Endodermal cell (in vitro differentiated cells): Measurements from ENCODE around the gene CAMKMT. TPM values are rescaled to one million over a fixed set of nuclear protein-coding genes. Genes with fewer than 3 reads are reported as not detected.

Experiments
- DNase-seq: peaks from one replicate; pipeline ENCODE4 v3.0.0-alpha.2; 2017
- H3K27ac ChIP-seq: 2 replicates; pipeline ENCODE4 v1.5.1; 2013; ENCODE audit warnings: mild to moderate bottlenecking, low read depth, low read length, moderate library complexity
- H3K27me3 ChIP-seq: 2 replicates; pipeline ENCODE4 v1.6.1; 2013; ENCODE audit warnings: mild to moderate bottlenecking, low read length, moderate library complexity; ENCODE audit not compliant: insufficient read depth, control insufficient read depth, poor library complexity, severe bottlenecking
- H3K36me3 ChIP-seq: 2 replicates; pipeline ENCODE4 v1.7.0; 2013; ENCODE audit warnings: mild to moderate bottlenecking, low read length, moderate library complexity; ENCODE audit not compliant: control insufficient read depth, insufficient read depth
- H3K4me1 ChIP-seq: one replicate; pipeline ENCODE4 v1.7.0; 2013; ENCODE audit warnings: low read length; ENCODE audit not compliant: control insufficient read depth, insufficient read depth
- H3K4me3 ChIP-seq: 2 replicates; pipeline ENCODE4 v1.5.1; 2013; ENCODE audit warnings: mild to moderate bottlenecking, low read length, moderate library complexity
- H3K9ac ChIP-seq: 2 replicates; pipeline ENCODE4 v1.6.1; 2013; ENCODE audit warnings: mild to moderate bottlenecking, low read length, moderate library complexity; ENCODE audit not compliant: poor library complexity, severe bottlenecking; ENCODE audit errors: extremely low read depth
- H3K9me3 ChIP-seq: 2 replicates; pipeline ENCODE4 v1.6.1; 2013; ENCODE audit warnings: mild to moderate bottlenecking, low read length, moderate library complexity; ENCODE audit not compliant: control insufficient read depth
- H3K27ac Mint-ChIP-seq: 2 replicates; pipeline ENCODE4 v1.8.0; 2020; ENCODE audit warnings: mixed read lengths
- H3K27me3 Mint-ChIP-seq: 2 replicates; pipeline ENCODE4 v1.8.0; 2021; ENCODE audit warnings: mild to moderate bottlenecking, mixed read lengths; ENCODE audit not compliant: insufficient read depth
- H3K36me3 Mint-ChIP-seq: 2 replicates; pipeline ENCODE4 v1.8.0; 2020; ENCODE audit warnings: low read depth, mixed read lengths
- H3K4me1 Mint-ChIP-seq: 2 replicates; pipeline ENCODE4 v1.8.0; 2020; ENCODE audit warnings: mixed read lengths
- H3K4me3 Mint-ChIP-seq: 2 replicates; pipeline ENCODE4 v1.8.0; 2020; ENCODE audit warnings: mild to moderate bottlenecking, moderate library complexity, mixed read lengths
- H3K9me3 Mint-ChIP-seq: 2 replicates; pipeline ENCODE4 v1.8.0; 2020; ENCODE audit warnings: mild to moderate bottlenecking, mixed read lengths
- CTCF ChIP-seq: fragments of 200-600 bp; sonication (generic); conservative IDR thresholded peaks from 2 replicates; pipeline ENCODE4 v1.5.0; 2021; ENCODE audit warnings: antibody characterized with exemption, mild to moderate bottlenecking
- WGBS, 2 experiments: methylation state at CpG; one replicate each; pipeline versions ENCODE4 v1.1.5 to v1.1.7; 2013; ENCODE audit warnings: missing lambda C conversion rate in 2 of 2, mixed read lengths in 1 of 2; ENCODE audit not compliant: insufficient coverage in 1 of 2, insufficient read length in 1 of 2; 5-methylcytosine and 5-hydroxymethylcytosine counted together
- total RNA-seq, 2 donors: library from RNA; stranded (reverse); fragmentation: NEBNext Ultra II Directional in 1 of 2; extraction: Animal tissue kit (Norgen Biotek cat#: 25700) in 1 of 2; gene quantifications; 2 replicates in 1 of 2; 3 replicates in 1 of 2; pipeline ENCODE4 v1.2.1, GENCODE V29; 2021

Gene CAMKMT
- total RNA-seq, 2 donors from 2014 or later, result 31.4 to 57.5 TPM

DNA sequence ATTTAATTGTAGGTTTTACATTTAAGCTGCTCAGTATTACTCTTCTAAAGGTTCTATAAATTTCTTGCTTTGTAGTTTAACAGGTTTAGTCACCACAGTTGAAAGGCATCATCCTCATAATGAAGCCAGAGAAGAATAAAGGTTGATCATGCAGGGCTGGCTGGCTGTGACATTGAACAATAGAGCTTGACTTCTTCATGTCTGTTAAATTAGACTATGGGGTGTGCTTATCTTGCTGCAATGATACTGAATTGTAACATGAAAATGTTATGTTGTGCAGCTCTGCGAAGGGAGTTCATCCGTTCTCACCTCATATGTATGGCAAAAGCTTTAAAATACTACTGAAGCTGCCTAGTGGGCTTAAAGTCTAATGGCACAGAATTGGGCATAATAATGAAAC lies 81.8 kb downstream of the CAMKMT start:
- peaks cover 22% of the 10 kb centered on the region for H3K4me1 Mint-ChIP-seq
- H3K36me3 ChIP-seq, result no peaks in the 10 kb centered on the region
- no peak overlapping the region for H3K4me3 Mint-ChIP-seq
- no peak for TF ChIP-seq CTCF
- peaks cover 24% of the 10 kb centered on the region for H3K36me3 Mint-ChIP-seq
- no peak overlapping the region for H3K4me3 ChIP-seq
- peaks cover 10% of the 10 kb centered on the region for H3K9me3 ChIP-seq
- H3K27ac ChIP-seq, result no peak overlapping the region
- H3K27me3 ChIP-seq, result no peaks in the 10 kb centered on the region
- no peak for DNase-seq
- H3K9me3 Mint-ChIP-seq, result peaks cover 12% of the 10 kb centered on the region
- H3K27ac Mint-ChIP-seq, result no peak overlapping the region
- H3K9ac ChIP-seq, result no peak overlapping the region
- H3K4me1 ChIP-seq, result no peaks in the 10 kb centered on the region
- WGBS, 2 experiments, result 92 to 95% methylated on average over 2 of the region's 2 CpGs
- no peaks in the 10 kb centered on the region for H3K27me3 Mint-ChIP-seq

- H3K27ac ChIP-seq, result no peak overlapping the region
- H3K9ac ChIP-seq, result no peak overlapping the region
- TF ChIP-seq CTCF, result no peak
- no peaks in the 10 kb centered on the region for H3K27me3 Mint-ChIP-seq
- H3K4me1 Mint-ChIP-seq, result peaks cover 25% of the 10 kb centered on the region
- no peak overlapping the region for H3K4me3 Mint-ChIP-seq
- H3K27me3 ChIP-seq, result no peaks in the 10 kb centered on the region
- no peaks in the 10 kb centered on the region for H3K4me1 ChIP-seq
- no peak overlapping the region for H3K27ac Mint-ChIP-seq
- H3K9me3 Mint-ChIP-seq, result peaks cover 12% of the 10 kb centered on the region
- peaks cover 24% of the 10 kb centered on the region for H3K36me3 Mint-ChIP-seq
- no peaks in the 10 kb centered on the region for H3K36me3 ChIP-seq
- no peak for DNase-seq
- H3K4me3 ChIP-seq, result no peak overlapping the region
- 88 to 89% methylated on average over 1 to 2 of the region's 2 CpGs for WGBS, 2 experiments
- H3K9me3 ChIP-seq, result peaks cover 10% of the 10 kb centered on the region
Observed at GRCh38 chr2:44444881-44445280, 83.1 kb downstream of the CAMKMT start.

DNA sequence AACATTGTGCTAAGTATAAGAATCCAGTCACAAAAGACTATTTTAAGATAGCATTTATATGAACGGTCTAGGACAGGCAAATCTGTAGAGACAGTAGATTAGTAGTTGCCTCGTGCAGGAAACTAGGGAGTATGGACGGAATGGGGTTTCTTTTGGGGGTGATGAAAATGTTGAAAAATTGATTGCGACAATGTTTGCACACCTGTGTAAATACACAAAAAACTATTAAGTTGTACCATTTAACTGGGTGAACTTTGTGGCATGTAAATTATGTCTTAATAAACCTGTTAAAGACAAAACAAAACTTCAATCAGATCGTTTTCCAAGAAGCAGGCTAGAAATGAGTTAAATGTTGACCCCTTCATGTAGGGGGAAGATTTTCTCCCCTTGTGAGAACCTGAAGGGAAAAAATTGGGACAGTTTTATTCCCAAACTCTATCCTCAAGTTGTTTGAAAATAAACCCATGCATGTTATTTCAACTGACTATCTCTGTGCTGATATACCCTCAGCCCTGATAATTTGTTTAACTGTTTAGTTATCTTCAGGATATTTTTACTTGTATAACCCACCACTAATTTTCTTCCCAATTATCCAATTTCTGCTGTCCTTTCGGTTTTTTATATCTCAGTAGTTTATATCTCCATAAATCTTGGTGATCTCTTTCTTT lies 87.2 kb downstream of the CAMKMT start:
- no peak overlapping the region for H3K27ac ChIP-seq
- Mint-ChIP-seq H3K27me3 (no peaks in the 10 kb centered on the region), H3K27ac (no peak overlapping the region), H3K4me1 (peaks cover 4% of the 10 kb centered on the region), H3K9me3 (peaks cover 12% of the 10 kb centered on the region), H3K36me3 (peaks cover 22% of the 10 kb centered on the region), H3K4me3 (no peak overlapping the region)
- no peaks in the 10 kb centered on the region for H3K4me1 ChIP-seq
- H3K27me3 ChIP-seq, result no peaks in the 10 kb centered on the region
- 93 to 100% methylated on average over 3 to 6 of the region's 6 CpGs for WGBS, 2 experiments
- H3K4me3 ChIP-seq, result no peak overlapping the region
- no peak overlapping the region for H3K9ac ChIP-seq
- no peaks in the 10 kb centered on the region for H3K36me3 ChIP-seq
- no peak for DNase-seq
- peaks cover 10% of the 10 kb centered on the region for H3K9me3 ChIP-seq
- no peak for TF ChIP-seq CTCF
